Measurements from ENCODE around the gene GOLT1A. TPM values are rescaled to one million over a fixed set of nuclear protein-coding genes. Genes with fewer than 3 reads are reported as not detected.

The GOLT1A gene
- total RNA-seq, 4 donors from 2014 or later: not detected

GRCh38 chr1:204198348-204199340, 15.1 kb downstream of the GOLT1A start:
- ATAC-seq (ENCODE audit: low FRiP score): no peak

GRCh38 chr1:204197068-204197467, 16.7 kb downstream of the GOLT1A start:
- DNase-seq (ENCODE audit: low spot score) (no peak), ATAC-seq (ENCODE audit: low FRiP score) (no peak)
- no peak for TF ChIP-seq CTCF (IDR thresholded peaks at IDR 0.05)

More at GRCh38 chr1:204198348-204199340, 15.1 kb downstream of the GOLT1A start:
- TF ChIP-seq CTCF (IDR thresholded peaks at IDR 0.05): no peak
- DNase-seq (ENCODE audit: low spot score): no peak

GRCh38 chr1:204196068-204196795, 17.6 kb downstream of the GOLT1A start, which contains the start of gene KISS1:
Gene KISS1 (minus strand): TSS chr1:204196491. CDS start chr1:204192876, 3,615 bp downstream.
- ATAC-seq (ENCODE audit: low FRiP score) (no peak), DNase-seq (ENCODE audit: low spot score) (no peak)
- TF ChIP-seq CTCF (IDR thresholded peaks at IDR 0.05): no peak

GRCh38 chr1:204194771-204195170, 19.0 kb downstream of the GOLT1A start:
- DNase-seq (ENCODE audit: low spot score) (no peak), ATAC-seq (ENCODE audit: low FRiP score) (no peak)
- no peak for TF ChIP-seq CTCF (IDR thresholded peaks at IDR 0.05)

GRCh38 chr1:204194080-204194479, 19.7 kb downstream of the GOLT1A start:
- no peak for TF ChIP-seq CTCF (IDR thresholded peaks at IDR 0.05)
- no peak for DNase-seq (ENCODE audit: low spot score)
- no peak for ATAC-seq (ENCODE audit: low FRiP score)

- no peak for TF ChIP-seq CTCF (IDR thresholded peaks at IDR 0.05)
- DNase-seq (ENCODE audit: low spot score): no peak
- no peak for ATAC-seq (ENCODE audit: low FRiP score)
Observed at GRCh38 chr1:204192589-204193352, 21.0 kb downstream of the GOLT1A start.
